GM23248 (cell line): ENCODE measurements around the gene ATP7B. TPM values are rescaled to one million over a fixed set of nuclear protein-coding genes. Genes with fewer than 3 reads are reported as not detected.

Source experiments
- DNase-seq: peaks from one replicate; pipeline ENCODE4 v3.0.0-alpha.2; 2015
- H2AFZ ChIP-seq: fragments of 200-600 bp; sonication (generic); 2 replicates; pipeline ENCODE4 v1.6.1; 2016; ENCODE audit warnings: antibody characterized with exemption
- H3F3A ChIP-seq: fragments of 200-600 bp; sonication (generic); 2 replicates; pipeline ENCODE4 v1.6.1; 2016; ENCODE audit warnings: mild to moderate bottlenecking, antibody characterized with exemption, mixed run types; ENCODE audit not compliant: insufficient read depth
- H3K27ac ChIP-seq: fragments of 200-600 bp; sonication (generic); 2 replicates; pipeline ENCODE4 v1.5.1; 2016; ENCODE audit warnings: mild to moderate bottlenecking
- H3K27me3 ChIP-seq: fragments of 200-600 bp; sonication (generic); replicated peaks from 2 replicates; pipeline ENCODE4 v1.6.1; 2016; ENCODE audit warnings: mild to moderate bottlenecking; ENCODE audit not compliant: insufficient read depth
- H3K36me3 ChIP-seq: fragments of 200-600 bp; sonication (generic); 2 replicates; pipeline ENCODE4 v1.6.1; 2016; ENCODE audit warnings: low read depth, mild to moderate bottlenecking
- H3K4me1 ChIP-seq: fragments of 200-600 bp; sonication (generic); 2 replicates; pipeline ENCODE4 v1.6.1; 2016; ENCODE audit warnings: mild to moderate bottlenecking; ENCODE audit not compliant: insufficient read depth
- H3K4me2 ChIP-seq: fragments of 200-600 bp; sonication (generic); one replicate; pipeline ENCODE4 v1.6.1; 2016; ENCODE audit warnings: mild to moderate bottlenecking; ENCODE audit not compliant: unreplicated experiment
- H3K4me3 ChIP-seq: fragments of 200-600 bp; sonication (generic); 2 replicates; pipeline ENCODE4 v1.5.1; 2016; ENCODE audit warnings: mild to moderate bottlenecking
- H3K79me2 ChIP-seq: fragments of 200-600 bp; sonication (generic); 2 replicates; pipeline ENCODE4 v1.6.1; 2016; ENCODE audit warnings: mild to moderate bottlenecking; ENCODE audit not compliant: insufficient read depth
- H3K9ac ChIP-seq: fragments of 200-600 bp; sonication (generic); 2 replicates; pipeline ENCODE4 v1.6.1; 2016; ENCODE audit warnings: mild to moderate bottlenecking
- H3K9me2 ChIP-seq: fragments of 200-600 bp; sonication (generic); 2 replicates; pipeline ENCODE4 v1.6.1; 2016; ENCODE audit warnings: mixed run types, mild to moderate bottlenecking, moderate library complexity; ENCODE audit not compliant: insufficient read depth
- H3K9me3 ChIP-seq: fragments of 200-600 bp; sonication (generic); one replicate; pipeline ENCODE4 v1.6.1; 2017; ENCODE audit warnings: low read depth
- H4K20me1 ChIP-seq: fragments of 200-600 bp; sonication (generic); 2 replicates; pipeline ENCODE4 v1.6.0; 2016; ENCODE audit not compliant: insufficient read depth
- EZH2 ChIP-seq: fragments of 200-600 bp; sonication (generic); IDR thresholded peaks from 2 replicates; pipeline ENCODE4 v1.6.1; 2018; ENCODE audit warnings: antibody characterized with exemption, mild to moderate bottlenecking; ENCODE audit not compliant: insufficient read depth, poor library complexity, severe bottlenecking
- EZH2phosphoT487 ChIP-seq: fragments of 200-600 bp; sonication (generic); IDR thresholded peaks from 2 replicates; pipeline ENCODE4 v1.6.1; 2018; ENCODE audit warnings: antibody characterized with exemption, moderate library complexity, mild to moderate bottlenecking, low read depth; ENCODE audit not compliant: insufficient read depth
- WGBS, 2 experiments: methylation state at CpG; one replicate each; pipeline ENCODE4 v1.1.6; 2015 to 2017; ENCODE audit warnings: low lambda C conversion rate in 2 of 2, low coverage in 1 of 2; ENCODE audit errors: missing lambda C conversion rate in 2 of 2; 5-methylcytosine and 5-hydroxymethylcytosine counted together
- in situ Hi-C: fragments of 300-500 bp; cut with MboI; formaldehyde crosslinking; loops from 2 replicates; pipeline ENCODE4 v1.15.0; 2020
- polyA plus RNA-seq: library from polyadenylated mRNA; unstranded; fragments of >200 nt; fragmentation: Nextera tagmentation; extraction: Ambion mirVana; gene quantifications from 2 replicates; pipeline ENCODE4 v1.2.1, GENCODE V29; 2016
- total RNA-seq: library from RNA; depleted of rRNA; stranded (reverse); fragments of >200 nt; shearing (Covaris generic); gene quantifications from 2 replicates; pipeline ENCODE4 v1.2.3, GENCODE V29; 2014

Gene ATP7B
- total and polyA plus RNA-seq, 2 experiments from 2014 or later = 0.10 to 0.32 TPM

GRCh38 chr13:51937320-51938290, 73.6 kb downstream of the ATP7B start:
- no peaks in the 10 kb centered on the region for H3K9me2 ChIP-seq
- H2AFZ ChIP-seq = no peak overlapping the region
- H3K4me3 ChIP-seq = no peak overlapping the region
- H3K9me3 ChIP-seq = no peaks in the 10 kb centered on the region
- DNase-seq = no peak
- in situ Hi-C loops = no loop called here
- no peaks in the 10 kb centered on the region for H3K79me2 ChIP-seq
- H3F3A ChIP-seq = no peaks in the 10 kb centered on the region
- H3K9ac ChIP-seq = no peak overlapping the region
- TF ChIP-seq EZH2phosphoT487 = no peak
- no peak for TF ChIP-seq EZH2
- H3K4me2 ChIP-seq = no peak overlapping the region
- no peaks in the 10 kb centered on the region for H4K20me1 ChIP-seq
- no peaks in the 10 kb centered on the region for H3K4me1 ChIP-seq
- no peaks in the 10 kb centered on the region; the same call in 1 of the 2 replicates for H3K27me3 ChIP-seq
- no peak overlapping the region for H3K27ac ChIP-seq
- no peaks in the 10 kb centered on the region for H3K36me3 ChIP-seq
- WGBS, 2 experiments = 60 to 61% methylated on average over 20 to 22 of the region's 22 CpGs

- H3K36me3 ChIP-seq = no peaks in the 10 kb centered on the region
- no peak overlapping the region for H2AFZ ChIP-seq
- H3K9me3 ChIP-seq = no peaks in the 10 kb centered on the region
- H3K27ac ChIP-seq = no peak overlapping the region
- H4K20me1 ChIP-seq = no peaks in the 10 kb centered on the region
- no peaks in the 10 kb centered on the region; the same call in 1 of the 2 replicates for H3K27me3 ChIP-seq
- no peaks in the 10 kb centered on the region for H3F3A ChIP-seq
- H3K9ac ChIP-seq = no peak overlapping the region
- in situ Hi-C loops = no loop called here
- 55 to 56% methylated on average over 14 of the region's 14 CpGs for WGBS, 2 experiments
- TF ChIP-seq EZH2 (no peak), EZH2phosphoT487 (no peak)
- no peaks in the 10 kb centered on the region for H3K79me2 ChIP-seq
- H3K9me2 ChIP-seq = no peaks in the 10 kb centered on the region
- H3K4me3 ChIP-seq = no peak overlapping the region
- peak; percentile 21 for DNase-seq
- H3K4me1 ChIP-seq = no peaks in the 10 kb centered on the region
- H3K4me2 ChIP-seq = no peak overlapping the region
Measured at GRCh38 chr13:51935326-51936171, 75.7 kb downstream of the ATP7B start.

- no peaks in the 10 kb centered on the region for H3K79me2 ChIP-seq
- H3K36me3 ChIP-seq = no peaks in the 10 kb centered on the region
- no peak overlapping the region for H3K9ac ChIP-seq
- 70 to 71% methylated on average over 19 of the region's 19 CpGs for WGBS, 2 experiments
- H3K27me3 ChIP-seq = no peaks in the 10 kb centered on the region; the same call in 1 of the 2 replicates
- no peaks in the 10 kb centered on the region for H3K4me1 ChIP-seq
- in situ Hi-C loops = no loop called here
- H3K27ac ChIP-seq = no peak overlapping the region
- no peak overlapping the region for H3K4me2 ChIP-seq
- H2AFZ ChIP-seq = no peak overlapping the region
- no peaks in the 10 kb centered on the region for H4K20me1 ChIP-seq
- no peaks in the 10 kb centered on the region for H3K9me2 ChIP-seq
- H3F3A ChIP-seq = no peaks in the 10 kb centered on the region
- no peaks in the 10 kb centered on the region for H3K9me3 ChIP-seq
- no peak for DNase-seq
- no peak overlapping the region for H3K4me3 ChIP-seq
- TF ChIP-seq EZH2phosphoT487 = no peak
Measured at GRCh38 chr13:51934461-51935087, 76.7 kb downstream of the ATP7B start.

GRCh38 chr13:51933466-51934058, 77.7 kb downstream of the ATP7B start:
- Histone ChIP-seq H3K9me2 (no peaks in the 10 kb centered on the region), H3K9ac (no peak overlapping the region), H4K20me1 (no peaks in the 10 kb centered on the region), H2AFZ (no peak overlapping the region), H3K79me2 (no peaks in the 10 kb centered on the region), H3K4me2 (no peak overlapping the region), H3K27ac (no peak overlapping the region), H3K4me1 (no peaks in the 10 kb centered on the region), H3K4me3 (no peak overlapping the region), H3K9me3 (no peaks in the 10 kb centered on the region), H3F3A (no peaks in the 10 kb centered on the region), H3K27me3 (no peaks in the 10 kb centered on the region), H3K36me3 (no peaks in the 10 kb centered on the region)
- TF ChIP-seq EZH2phosphoT487 (no peak), EZH2 (no peak)
- WGBS, 2 experiments = 60 to 63% methylated on average over 14 of the region's 14 CpGs
- in situ Hi-C loops = no loop called here
- no peak for DNase-seq
